ENCODE results near the gene ADAMTS8. TPM values are rescaled to one million over a fixed set of nuclear protein-coding genes. Genes with fewer than 3 reads are reported as not detected.

Gene ADAMTS8
- total RNA-seq, 2 donors from 2014 or later, result 0.42 to 12.2 TPM

DNA sequence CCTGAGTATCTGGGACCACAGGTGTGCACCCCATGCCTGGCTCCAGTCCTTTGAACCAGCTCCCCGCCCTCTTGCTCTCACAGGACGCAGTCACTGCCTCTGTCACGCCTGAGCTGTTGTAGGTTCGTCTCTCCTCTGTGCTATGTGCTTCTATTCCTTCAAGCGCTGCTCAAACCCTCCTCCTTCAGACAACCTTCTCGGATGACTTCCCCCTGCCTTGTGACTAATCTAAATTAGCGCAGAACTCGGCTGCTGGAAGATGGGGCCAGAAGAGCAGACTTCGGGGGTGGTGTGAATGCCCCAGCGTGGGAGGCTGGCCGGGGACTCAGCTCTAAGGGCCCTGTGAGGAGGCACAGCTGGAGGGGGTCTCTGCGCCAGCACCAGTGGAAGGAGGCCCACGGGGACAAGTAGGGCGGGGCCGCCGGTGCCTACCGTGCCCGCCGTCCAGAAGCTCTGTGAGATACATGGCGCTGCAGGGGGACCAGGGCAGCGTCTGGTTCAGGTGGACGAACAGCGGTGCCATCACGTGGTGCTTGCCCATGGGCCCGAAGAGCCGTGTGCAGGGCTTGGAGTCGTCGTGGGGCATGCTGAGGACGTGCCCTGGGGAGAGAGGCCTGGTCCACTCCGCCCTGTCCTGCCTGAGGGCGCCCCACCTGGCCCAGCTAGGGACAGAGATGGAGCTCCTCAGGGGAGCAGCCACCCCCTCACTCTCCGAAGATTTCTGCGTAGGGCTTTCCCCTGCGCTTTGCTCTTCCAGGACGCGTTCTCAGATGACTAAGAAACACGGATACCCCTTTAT, 12.5 kb downstream of the ADAMTS8 start:
- no peaks in the 10 kb centered on the region for H3K9me3 ChIP-seq
- no peak overlapping the region for H3K4me3 ChIP-seq
- H3K36me3 ChIP-seq, result no peaks in the 10 kb centered on the region
- H3K27me3 ChIP-seq, result no peaks in the 10 kb centered on the region
- H3K9ac ChIP-seq (ENCODE audit: low read depth in 2 of 2, low read length in 2 of 2), result no peak overlapping the region
- no peak overlapping the region for H3K27ac ChIP-seq
- intact Hi-C loops (cut with DNase I), result no loop called here
- TF ChIP-seq, protein P1, sequence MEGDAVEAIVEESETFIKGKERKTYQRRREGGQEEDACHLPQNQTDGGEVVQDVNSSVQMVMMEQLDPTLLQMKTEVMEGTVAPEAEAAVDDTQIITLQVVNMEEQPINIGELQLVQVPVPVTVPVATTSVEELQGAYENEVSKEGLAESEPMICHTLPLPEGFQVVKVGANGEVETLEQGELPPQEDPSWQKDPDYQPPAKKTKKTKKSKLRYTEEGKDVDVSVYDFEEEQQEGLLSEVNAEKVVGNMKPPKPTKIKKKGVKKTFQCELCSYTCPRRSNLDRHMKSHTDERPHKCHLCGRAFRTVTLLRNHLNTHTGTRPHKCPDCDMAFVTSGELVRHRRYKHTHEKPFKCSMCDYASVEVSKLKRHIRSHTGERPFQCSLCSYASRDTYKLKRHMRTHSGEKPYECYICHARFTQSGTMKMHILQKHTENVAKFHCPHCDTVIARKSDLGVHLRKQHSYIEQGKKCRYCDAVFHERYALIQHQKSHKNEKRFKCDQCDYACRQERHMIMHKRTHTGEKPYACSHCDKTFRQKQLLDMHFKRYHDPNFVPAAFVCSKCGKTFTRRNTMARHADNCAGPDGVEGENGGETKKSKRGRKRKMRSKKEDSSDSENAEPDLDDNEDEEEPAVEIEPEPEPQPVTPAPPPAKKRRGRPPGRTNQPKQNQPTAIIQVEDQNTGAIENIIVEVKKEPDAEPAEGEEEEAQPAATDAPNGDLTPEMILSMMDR (IDR thresholded peaks at IDR 0.05), result no peak
- H3K4me1 ChIP-seq, result no peaks in the 10 kb centered on the region
- DNase-seq, result no peak

DNA sequence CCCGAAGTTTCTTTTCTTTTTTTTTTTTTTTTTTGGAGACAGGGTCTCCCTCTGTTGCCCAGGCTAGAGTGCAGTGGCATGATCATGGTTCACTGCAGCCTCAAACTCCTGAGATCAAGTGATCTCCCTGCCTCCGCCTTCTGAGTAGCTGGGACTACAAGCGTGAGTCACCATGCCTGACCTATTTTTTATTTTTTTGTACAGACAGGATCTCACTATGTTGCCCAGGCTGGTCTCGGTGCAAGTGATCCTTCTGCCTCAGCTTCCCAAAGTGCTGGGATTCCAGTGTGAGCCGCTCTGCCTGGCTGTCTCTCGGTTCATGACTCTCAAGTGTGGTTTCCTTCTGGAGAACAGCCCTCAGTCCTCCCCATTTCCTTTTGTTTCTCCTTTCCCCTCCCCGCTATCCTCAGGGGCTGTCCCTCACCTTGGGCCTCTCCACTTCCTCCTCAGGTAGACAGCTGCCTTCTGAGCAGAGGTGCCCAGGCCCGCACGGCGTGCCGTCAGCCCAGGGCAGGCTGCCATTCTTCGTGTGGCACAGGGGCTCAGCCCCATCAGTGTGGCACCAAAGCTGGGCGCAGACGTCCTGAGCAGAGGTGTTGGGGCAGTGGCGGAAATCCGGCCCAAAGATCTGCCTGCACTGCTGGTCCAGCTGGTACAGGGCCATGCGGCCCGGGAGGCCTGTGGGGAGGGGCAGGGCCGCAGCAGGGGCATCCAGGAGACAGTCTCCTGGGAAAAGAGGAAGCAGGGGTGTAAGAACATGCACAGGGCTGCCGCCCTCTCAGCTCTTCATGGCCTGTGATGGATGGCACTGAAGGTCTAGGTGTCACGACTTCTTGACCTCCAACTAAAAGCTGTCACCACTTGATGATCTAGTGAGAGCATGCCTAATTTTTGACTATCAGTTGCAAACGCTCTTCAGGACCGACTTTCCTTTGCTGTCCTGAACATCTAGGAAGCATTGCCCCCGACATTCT, 14.0 kb downstream of the ADAMTS8 start:
- no peak overlapping the region for H3K9ac ChIP-seq (ENCODE audit: low read depth in 2 of 2, low read length in 2 of 2)
- H3K4me3 ChIP-seq, result no peak overlapping the region
- H3K36me3 ChIP-seq, result no peaks in the 10 kb centered on the region
- no peaks in the 10 kb centered on the region for H3K4me1 ChIP-seq
- H3K27me3 ChIP-seq, result no peaks in the 10 kb centered on the region
- no peak overlapping the region for H3K27ac ChIP-seq
- no peaks in the 10 kb centered on the region for H3K9me3 ChIP-seq
- DNase-seq, result no peak
- TF ChIP-seq, protein P1 (IDR thresholded peaks at IDR 0.05), result no peak
- intact Hi-C loops (cut with DNase I), result no loop called here

DNA sequence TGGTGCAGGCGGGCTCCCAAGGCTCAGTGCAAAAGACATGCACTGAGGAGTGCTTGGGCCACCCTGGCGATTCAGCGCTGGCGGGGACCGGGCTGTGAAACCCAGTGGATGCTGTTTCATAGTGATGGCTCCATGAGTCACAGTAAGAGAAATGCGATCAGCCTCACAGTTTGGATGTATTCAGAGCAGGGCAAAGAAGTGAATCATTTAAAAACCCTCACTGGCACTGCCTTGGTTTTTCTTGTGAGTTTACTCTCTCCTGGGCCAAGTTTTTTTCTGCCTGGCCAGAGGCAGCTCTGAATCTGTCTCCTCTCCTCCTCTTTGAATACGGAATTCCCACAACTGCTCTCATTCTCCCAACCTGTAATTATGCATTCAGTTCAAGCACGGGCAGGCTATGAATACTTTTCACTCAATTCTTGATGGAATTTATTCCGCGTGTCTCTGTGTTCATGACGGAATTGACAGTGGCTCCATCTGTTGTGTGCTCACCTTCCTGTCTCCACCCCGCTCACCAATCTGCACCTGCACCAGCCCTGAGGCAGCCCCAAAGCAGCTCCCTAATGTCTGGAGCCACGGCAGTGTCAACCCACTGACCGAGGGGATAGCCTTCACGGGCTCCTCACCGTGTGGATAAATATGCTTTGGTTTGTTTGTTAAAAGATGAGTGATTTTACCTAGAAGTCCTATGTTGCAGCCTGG, 14.9 kb downstream of the ADAMTS8 start:
- H3K27me3 ChIP-seq, result no peaks in the 10 kb centered on the region
- no peak overlapping the region for H3K4me3 ChIP-seq
- H3K4me1 ChIP-seq, result no peaks in the 10 kb centered on the region
- no peak for DNase-seq
- no peaks in the 10 kb centered on the region for H3K9me3 ChIP-seq
- TF ChIP-seq, protein P1 (IDR thresholded peaks at IDR 0.05), result no peak
- H3K27ac ChIP-seq, result no peak overlapping the region
- no peak overlapping the region for H3K9ac ChIP-seq (ENCODE audit: low read depth in 2 of 2, low read length in 2 of 2)
- intact Hi-C loops (cut with DNase I), result no loop called here
- no peaks in the 10 kb centered on the region for H3K36me3 ChIP-seq

DNA sequence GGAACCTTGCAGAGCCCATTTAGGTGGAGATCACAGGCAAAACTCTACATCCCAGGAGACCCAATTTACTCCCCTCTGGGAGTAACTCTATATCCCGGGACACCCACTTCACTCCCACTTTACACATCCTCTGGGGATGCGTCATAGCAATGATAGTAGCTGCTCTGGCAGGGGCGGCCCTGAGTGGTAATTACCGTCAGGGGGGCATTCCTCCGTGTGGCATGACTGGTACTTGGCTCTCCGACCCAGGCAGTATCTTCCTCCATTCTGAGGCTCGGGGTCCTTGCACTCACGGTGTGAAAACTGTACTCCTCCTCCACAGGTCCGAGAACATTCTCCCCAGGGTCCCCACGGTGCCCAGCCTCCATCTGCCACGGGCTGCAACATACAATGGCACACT, 17.2 kb downstream of the ADAMTS8 start:
- H3K27ac ChIP-seq, result no peak overlapping the region
- no peaks in the 10 kb centered on the region for H3K9me3 ChIP-seq
- no peak for DNase-seq
- no peak overlapping the region for H3K9ac ChIP-seq (ENCODE audit: low read depth in 2 of 2, low read length in 2 of 2)
- intact Hi-C loops (cut with DNase I), result no loop called here
- no peaks in the 10 kb centered on the region for H3K36me3 ChIP-seq
- H3K4me3 ChIP-seq, result no peak overlapping the region
- TF ChIP-seq, protein P1 (IDR thresholded peaks at IDR 0.05), result no peak
- H3K27me3 ChIP-seq, result no peaks in the 10 kb centered on the region
- no peaks in the 10 kb centered on the region for H3K4me1 ChIP-seq

All from colonic mucosa (tissue), 4 donors.